Measurements from ENCODE around the gene TMTC1. TPM values are rescaled to one million over a fixed set of nuclear protein-coding genes. Genes with fewer than 3 reads are reported as not detected.

Gene TMTC1
- polyA plus RNA-seq, 1 donor (not counting 4 experiments of a cell fraction or from before 2014, with no cell fraction given): 3.7 TPM

GRCh38 chr12:29552324-29552927 is 231.3 kb downstream of the TMTC1 start:
- Histone ChIP-seq H3K4me3 (ENCODE audit: control insufficient read depth in 2 of 3, extremely low read depth in 1 of 3, insufficient read depth in 2 of 3, low read depth in 1 of 3, low read length in 3 of 3) (no peak overlapping the region), H3K9ac (ENCODE audit: control insufficient read depth, extremely low read depth, insufficient read depth, low read length) (no peak overlapping the region), H4K20me1 (ENCODE audit: control insufficient read depth, extremely low read depth, insufficient read depth, low read length) (no peaks in the 10 kb centered on the region), H3K79me2 (ENCODE audit: control insufficient read depth, insufficient read depth, low read length) (no peaks in the 10 kb centered on the region), H3K9me3 (ENCODE audit: control insufficient read depth, low read depth, low read length) (no peaks in the 10 kb centered on the region), H3K4me1 (ENCODE audit: control insufficient read depth, extremely low read depth, insufficient read depth, low read length) (no peaks in the 10 kb centered on the region), H3K36me3 (ENCODE audit: control insufficient read depth in 2 of 2, extremely low read depth in 1 of 2, insufficient read depth in 2 of 2, low read length in 2 of 2) (no peaks in the 10 kb centered on the region), H2AFZ (ENCODE audit: control insufficient read depth, low read length) (no peak overlapping the region), H3K9me1 (ENCODE audit: control insufficient read depth, extremely low read depth, insufficient read depth, low read length) (no peaks in the 10 kb centered on the region), H3K27me3 (ENCODE audit: control insufficient read depth, extremely low read depth, insufficient read depth, low read length) (no peaks in the 10 kb centered on the region), H3K27ac (ENCODE audit: control insufficient read depth, insufficient read depth, low read length) (no peak overlapping the region), H3K4me2 (ENCODE audit: control insufficient read depth, extremely low read depth, insufficient read depth, low read depth, low read length) (no peak overlapping the region)
- no peak for TF ChIP-seq EZH2 (IDR thresholded peaks at IDR 0.05; ENCODE audit: low read length)
- TF ChIP-seq, protein P1, sequence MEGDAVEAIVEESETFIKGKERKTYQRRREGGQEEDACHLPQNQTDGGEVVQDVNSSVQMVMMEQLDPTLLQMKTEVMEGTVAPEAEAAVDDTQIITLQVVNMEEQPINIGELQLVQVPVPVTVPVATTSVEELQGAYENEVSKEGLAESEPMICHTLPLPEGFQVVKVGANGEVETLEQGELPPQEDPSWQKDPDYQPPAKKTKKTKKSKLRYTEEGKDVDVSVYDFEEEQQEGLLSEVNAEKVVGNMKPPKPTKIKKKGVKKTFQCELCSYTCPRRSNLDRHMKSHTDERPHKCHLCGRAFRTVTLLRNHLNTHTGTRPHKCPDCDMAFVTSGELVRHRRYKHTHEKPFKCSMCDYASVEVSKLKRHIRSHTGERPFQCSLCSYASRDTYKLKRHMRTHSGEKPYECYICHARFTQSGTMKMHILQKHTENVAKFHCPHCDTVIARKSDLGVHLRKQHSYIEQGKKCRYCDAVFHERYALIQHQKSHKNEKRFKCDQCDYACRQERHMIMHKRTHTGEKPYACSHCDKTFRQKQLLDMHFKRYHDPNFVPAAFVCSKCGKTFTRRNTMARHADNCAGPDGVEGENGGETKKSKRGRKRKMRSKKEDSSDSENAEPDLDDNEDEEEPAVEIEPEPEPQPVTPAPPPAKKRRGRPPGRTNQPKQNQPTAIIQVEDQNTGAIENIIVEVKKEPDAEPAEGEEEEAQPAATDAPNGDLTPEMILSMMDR (optimal IDR thresholded peaks at IDR 0.05 in 1 of 3, IDR thresholded peaks at IDR 0.05 in 1 of 3, conservative IDR thresholded peaks at IDR 0.05 in 1 of 3; ENCODE audit: extremely low read depth in 1 of 3, insufficient read depth in 2 of 3, low read length in 3 of 3): peak; percentile 80 to 90 (median 86)
- DNase-seq (ENCODE audit: low read depth, low spot score): no peak
- FAIRE-seq: no peak
- dilution Hi-C loops (cut with MboI; ENCODE audit: extremely low pct_ligation_motif_present, low sequenced_read_pairs): no loop called here

DNA sequence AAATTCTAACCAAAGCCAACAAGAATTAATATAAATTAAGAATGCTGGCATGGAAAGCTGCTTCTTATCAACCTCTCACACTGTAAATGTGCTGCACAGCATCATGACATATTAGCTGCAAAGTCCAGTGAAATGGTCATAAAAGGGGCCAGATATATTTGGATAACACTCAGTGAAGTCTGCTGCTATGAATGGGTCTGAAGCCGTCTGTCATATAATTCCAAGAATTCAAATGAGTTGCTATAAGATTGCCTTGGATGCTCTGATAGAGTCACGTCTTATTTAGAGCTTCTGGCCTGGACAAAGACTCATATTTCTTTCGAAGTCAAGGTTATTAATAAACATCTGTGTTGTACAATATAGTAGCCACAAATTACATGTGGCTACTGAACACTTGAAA is 231.9 kb downstream of the TMTC1 start:
- Histone ChIP-seq H3K9me1 (ENCODE audit: control insufficient read depth, extremely low read depth, insufficient read depth, low read length) (no peaks in the 10 kb centered on the region), H3K36me3 (ENCODE audit: control insufficient read depth in 2 of 2, extremely low read depth in 1 of 2, insufficient read depth in 2 of 2, low read length in 2 of 2) (no peaks in the 10 kb centered on the region), H3K9ac (ENCODE audit: control insufficient read depth, extremely low read depth, insufficient read depth, low read length) (no peak overlapping the region), H2AFZ (ENCODE audit: control insufficient read depth, low read length) (no peak overlapping the region), H3K9me3 (ENCODE audit: control insufficient read depth, low read depth, low read length) (no peaks in the 10 kb centered on the region), H3K79me2 (ENCODE audit: control insufficient read depth, insufficient read depth, low read length) (no peaks in the 10 kb centered on the region), H3K4me3 (ENCODE audit: control insufficient read depth in 2 of 3, extremely low read depth in 1 of 3, insufficient read depth in 2 of 3, low read depth in 1 of 3, low read length in 3 of 3) (no peak overlapping the region), H4K20me1 (ENCODE audit: control insufficient read depth, extremely low read depth, insufficient read depth, low read length) (no peaks in the 10 kb centered on the region), H3K4me1 (ENCODE audit: control insufficient read depth, extremely low read depth, insufficient read depth, low read length) (no peaks in the 10 kb centered on the region), H3K27ac (ENCODE audit: control insufficient read depth, insufficient read depth, low read length) (no peak overlapping the region), H3K27me3 (ENCODE audit: control insufficient read depth, extremely low read depth, insufficient read depth, low read length) (no peaks in the 10 kb centered on the region), H3K4me2 (ENCODE audit: control insufficient read depth, extremely low read depth, insufficient read depth, low read depth, low read length) (no peak overlapping the region)
- dilution Hi-C loops (cut with MboI; ENCODE audit: extremely low pct_ligation_motif_present, low sequenced_read_pairs): no loop called here
- TF ChIP-seq, protein P1 (optimal IDR thresholded peaks at IDR 0.05 in 1 of 3, IDR thresholded peaks at IDR 0.05 in 1 of 3, conservative IDR thresholded peaks at IDR 0.05 in 1 of 3; ENCODE audit: extremely low read depth in 1 of 3, insufficient read depth in 2 of 3, low read length in 3 of 3): no peak
- TF ChIP-seq EZH2 (IDR thresholded peaks at IDR 0.05; ENCODE audit: low read length): no peak
- DNase-seq (ENCODE audit: low read depth, low spot score) (no peak), FAIRE-seq (no peak)
